Fibroblast of skin of scalp (primary cell): ENCODE measurements around the gene ZNF618. TPM values are rescaled to one million over a fixed set of nuclear protein-coding genes. Genes with fewer than 3 reads are reported as not detected.

ENCODE experiments used
- DNase-seq: peaks from one replicate; pipeline ENCODE4 v3.0.0-alpha.2; 2013
- polyA plus RNA-seq, 2 experiments: library from polyadenylated mRNA; unstranded; fragments of 120-200 nt; gene quantifications; one replicate each; pipeline ENCODE4 v1.2.1, GENCODE V29; 2013; ENCODE audit not compliant: insufficient read length in 2 of 2

Gene ZNF618
- 12.4 TPM for polyA plus RNA-seq (2013, experiment 1 of 2; ENCODE audit: insufficient read length)
- polyA plus RNA-seq (2013, experiment 2 of 2; ENCODE audit: insufficient read length) = 12.9 TPM

GRCh38 chr9:113876151-113876992 lies at the start of gene ZNF618:
Gene ZNF618, plus strand, starts transcription at chr9:113876309. Its CDS starts 72 bp downstream, at chr9:113876381.
- DNase-seq = peak; percentile 52

- peak; percentile 47 for DNase-seq
These were observed 47.9 kb upstream of the ZNF618 start for GRCh38 chr9:113828221-113828620.

DNA sequence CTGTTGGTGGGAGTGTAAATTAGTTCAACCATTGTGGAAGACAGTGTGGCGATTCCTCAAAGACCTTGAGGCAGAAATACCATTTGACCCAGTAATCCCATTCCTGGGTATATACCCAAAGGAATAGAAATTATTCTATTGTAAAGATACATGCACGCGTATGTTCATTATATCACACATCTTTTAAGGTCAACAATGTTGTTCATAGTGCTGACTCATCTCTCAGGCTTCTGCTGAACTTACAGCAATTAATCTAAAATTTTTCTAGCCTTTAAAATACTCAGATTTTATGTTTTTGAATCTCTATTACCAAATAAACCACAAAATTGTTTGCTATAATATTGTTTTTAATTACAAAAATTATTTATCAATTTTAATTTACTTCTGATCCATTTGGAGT lies 38.8 kb upstream of the ZNF618 start:
- DNase-seq = no peak

GRCh38 chr9:113842086-113842485 lies 34.0 kb upstream of the ZNF618 start:
- DNase-seq = no peak

DNA sequence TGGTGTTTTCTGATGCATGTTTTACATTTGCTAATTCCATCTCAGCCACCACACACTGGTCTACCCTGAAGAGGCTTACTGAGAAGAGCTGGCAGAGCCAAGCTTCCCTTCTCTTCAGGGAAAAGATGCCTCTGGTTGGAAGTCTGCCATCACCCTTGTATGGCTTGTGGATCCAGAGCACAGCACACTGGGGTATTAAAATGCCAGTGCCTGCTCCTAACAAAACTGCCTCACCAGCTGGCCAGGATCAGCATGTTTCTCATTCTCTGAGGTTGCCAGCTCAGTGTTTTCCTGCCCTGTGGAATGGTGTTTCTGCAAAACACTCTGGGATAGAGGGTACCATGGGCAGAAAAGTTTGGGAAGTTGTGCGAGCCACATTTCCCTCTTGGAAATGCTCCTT lies 31.6 kb upstream of the ZNF618 start:
- DNase-seq = peak; percentile 53

DNA sequence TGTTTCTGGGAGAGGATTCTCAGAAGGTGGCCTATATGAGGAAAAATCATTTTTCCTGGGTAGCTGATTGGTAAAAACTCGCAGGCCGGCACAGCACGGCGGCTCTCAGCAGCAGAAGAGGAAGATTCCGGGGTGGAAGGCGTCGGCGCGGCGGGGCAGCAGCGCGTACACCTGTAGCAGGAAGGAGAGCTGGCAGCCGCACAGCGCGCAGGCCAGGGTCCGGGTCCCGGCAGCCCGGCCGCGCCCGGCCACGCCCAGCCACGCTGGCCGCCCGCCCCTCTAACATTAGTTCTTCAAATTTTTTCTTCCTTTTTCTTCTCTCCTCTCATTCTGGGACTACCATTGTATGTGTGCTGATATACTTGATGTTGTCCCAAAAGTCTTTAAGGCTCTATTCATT lies 24.8 kb upstream of the ZNF618 start:
- DNase-seq = no peak

- no peak for DNase-seq
These were observed 24.2 kb upstream of the ZNF618 start for GRCh38 chr9:113851873-113852272.

- DNase-seq = no peak
These were observed 22.8 kb upstream of the ZNF618 start for GRCh38 chr9:113853333-113853732.

DNA sequence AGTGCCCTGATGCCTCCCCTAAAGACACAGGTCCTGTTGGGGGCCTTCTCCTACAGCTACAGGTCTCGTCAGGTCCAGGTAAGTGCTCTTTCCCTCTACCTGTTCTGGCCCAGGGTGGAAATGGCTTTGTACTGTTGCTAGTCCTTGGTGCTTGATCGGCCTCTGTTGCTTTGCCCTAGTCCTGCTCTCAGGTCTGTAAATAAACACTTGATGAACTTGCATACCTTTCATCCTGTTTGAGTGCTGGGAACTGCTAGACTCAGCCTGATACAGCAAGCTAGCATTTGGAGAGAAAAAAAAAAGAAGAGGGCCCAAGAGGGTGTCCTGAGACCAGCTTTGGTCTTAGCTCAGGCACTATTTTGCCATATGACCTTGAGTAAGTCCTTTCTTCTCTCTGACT lies 21.8 kb upstream of the ZNF618 start:
- no peak for DNase-seq

GRCh38 chr9:113857875-113858274 lies 18.2 kb upstream of the ZNF618 start:
- no peak for DNase-seq

- DNase-seq = no peak
These were observed 17.8 kb upstream of the ZNF618 start for GRCh38 chr9:113858282-113858681.

DNA sequence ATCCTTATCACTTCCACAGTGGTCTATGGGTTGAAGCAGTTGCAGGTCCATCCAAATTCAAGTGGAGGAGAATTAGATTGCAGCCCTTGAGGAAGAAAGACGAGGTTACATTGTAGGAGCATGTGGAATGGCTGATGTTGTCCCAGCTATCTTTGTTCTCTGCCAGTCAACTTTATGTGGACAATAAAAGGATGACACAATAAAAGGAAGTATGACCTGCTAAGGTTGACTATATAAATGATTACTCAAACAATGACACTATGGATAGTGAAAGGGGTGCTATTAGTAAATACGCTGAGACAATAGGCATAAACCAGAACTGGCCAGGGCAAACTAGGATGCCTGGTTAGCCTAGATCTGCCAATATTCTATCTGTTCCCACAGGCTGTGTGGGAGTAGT lies 12.8 kb upstream of the ZNF618 start:
- DNase-seq = no peak

DNA sequence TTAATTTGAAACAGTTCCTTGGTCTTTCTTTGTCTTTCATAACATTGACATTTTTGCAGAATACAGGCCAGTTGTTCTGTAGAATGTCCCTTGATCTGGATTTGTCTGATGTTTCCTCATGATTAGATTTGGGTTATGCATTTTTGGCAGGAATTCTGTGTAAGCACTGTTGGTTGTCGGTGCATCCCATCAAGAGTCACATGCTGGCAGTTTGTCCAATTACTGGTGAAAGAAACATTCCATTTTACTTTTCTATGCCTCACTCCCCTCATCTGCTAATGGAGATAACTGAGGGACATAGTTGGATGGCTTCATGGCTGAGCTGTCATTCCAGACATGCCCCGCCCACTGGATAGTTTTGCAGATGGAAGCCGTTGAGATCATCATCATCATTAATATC lies 7.6 kb upstream of the ZNF618 start:
- peak; percentile 18 for DNase-seq

DNA sequence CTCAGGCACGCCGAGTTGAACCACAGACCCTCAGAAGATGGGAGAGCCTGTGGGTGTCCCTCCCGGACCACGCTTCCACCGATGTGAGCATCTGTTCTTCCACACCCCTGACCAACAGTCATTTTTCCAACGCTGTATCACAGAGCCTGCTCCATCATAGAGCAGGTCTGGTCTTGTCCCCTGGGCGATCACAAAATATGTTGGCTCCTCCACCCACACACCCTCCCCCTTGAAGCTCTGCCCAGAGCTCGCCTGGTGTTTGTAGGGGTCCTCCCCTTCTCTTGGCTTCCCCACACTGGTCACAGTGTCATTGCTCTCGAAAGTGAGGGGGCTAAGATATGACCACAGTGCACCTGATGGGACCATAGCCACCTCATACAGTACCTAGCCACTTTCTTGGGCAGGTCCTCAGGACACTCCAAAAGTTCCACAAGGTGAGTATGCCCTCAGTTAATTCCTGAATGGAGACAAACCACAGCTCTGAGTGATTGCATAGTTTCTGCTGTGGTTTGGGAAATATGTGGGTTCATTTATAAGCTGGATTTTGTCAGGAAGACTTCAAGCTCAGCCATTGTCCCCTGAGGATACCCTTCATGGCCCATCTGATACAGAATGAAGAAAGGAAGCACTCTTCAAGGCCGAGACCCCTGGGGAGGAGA lies 3.5 kb upstream of the ZNF618 start:
- no peak for DNase-seq

DNA sequence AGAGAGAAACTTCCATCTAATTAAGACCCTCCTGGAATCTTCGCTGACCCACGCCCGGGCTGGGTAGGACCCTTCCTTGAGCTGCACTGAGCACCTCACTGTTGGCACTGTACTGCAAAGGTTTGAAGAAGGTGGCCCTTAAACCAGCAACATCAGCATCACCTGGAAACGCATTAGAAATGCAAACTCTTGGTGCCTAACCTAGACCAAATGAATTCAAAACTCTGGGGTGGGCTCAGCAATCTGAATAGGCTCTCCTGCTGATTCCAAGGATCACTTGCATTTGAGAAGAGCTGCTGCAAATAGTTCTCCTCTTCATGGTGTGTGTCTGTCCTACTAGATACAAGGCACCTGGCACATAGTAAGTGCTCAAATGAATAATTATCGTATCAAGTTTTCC lies 2.7 kb upstream of the ZNF618 start:
- no peak for DNase-seq

GRCh38 chr9:113873926-113874325 lies 2.2 kb upstream of the ZNF618 start:
- no peak for DNase-seq

DNA sequence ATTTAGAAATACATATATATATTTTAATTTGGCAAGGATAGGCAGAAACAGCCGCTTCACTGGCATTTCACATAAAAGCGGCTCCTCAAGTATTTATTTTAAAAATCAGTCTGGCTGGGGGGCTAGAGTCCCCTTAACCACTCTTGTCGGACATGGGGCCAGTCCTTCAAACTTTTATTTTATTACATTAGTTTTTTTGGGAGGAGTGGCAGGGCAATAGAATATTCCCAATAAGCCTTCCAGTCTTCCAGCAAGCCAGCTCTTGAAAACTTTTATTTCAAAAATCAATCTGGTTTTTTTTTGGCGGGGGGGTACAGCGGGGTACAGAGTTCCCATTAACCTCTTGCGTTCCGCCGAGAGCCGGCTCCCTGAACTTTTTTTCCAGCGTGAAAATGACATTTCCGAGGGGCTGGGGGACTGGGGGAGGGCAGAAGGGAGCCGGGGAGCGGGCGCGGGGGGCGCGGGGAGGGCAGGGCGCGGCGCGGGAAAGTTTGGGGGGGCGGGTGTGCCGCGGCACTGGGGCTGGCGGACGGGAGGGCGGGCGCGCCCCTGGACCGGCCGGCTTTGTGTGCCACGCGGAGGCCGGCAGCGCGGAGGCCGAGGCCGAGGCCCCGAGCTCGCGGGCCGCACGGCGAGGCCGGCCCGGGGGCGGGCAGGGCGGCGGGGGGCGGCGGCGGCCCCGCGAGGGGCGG lies 504 bp upstream of the ZNF618 start:
- DNase-seq = peak; percentile 56

GRCh38 chr9:113876993-113877368 lies 872 bp downstream of the ZNF618 start:
- no peak for DNase-seq

GRCh38 chr9:113879318-113879717 lies 3.2 kb downstream of the ZNF618 start:
- no peak for DNase-seq

- DNase-seq = peak; percentile 53
These were observed 3.8 kb downstream of the ZNF618 start for GRCh38 chr9:113879911-113880310.

DNA sequence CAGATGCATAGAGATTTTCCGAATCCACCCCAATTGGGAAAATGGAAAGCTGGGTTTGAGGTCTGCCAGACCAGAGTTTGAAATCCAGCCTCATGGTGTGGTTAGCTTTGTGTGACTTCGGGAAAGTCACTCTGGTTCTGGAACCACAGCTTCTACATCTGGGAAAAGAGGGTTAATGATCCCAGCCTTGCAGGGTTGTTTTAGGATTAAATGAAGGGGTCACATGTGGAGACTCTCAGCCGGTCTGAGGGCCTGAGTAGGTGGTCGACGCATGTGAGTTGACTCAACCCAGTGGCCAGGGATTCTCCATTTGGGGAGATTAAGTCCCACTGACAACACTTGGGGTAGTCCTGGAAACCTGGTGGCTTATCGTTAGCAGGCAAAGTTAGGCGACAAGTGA lies 6.1 kb downstream of the ZNF618 start:
- DNase-seq = no peak

- no peak for DNase-seq
These were observed 6.6 kb downstream of the ZNF618 start for GRCh38 chr9:113882636-113883164.
